AG09309 (cell line): ENCODE data around the gene TMEM163.

ENCODE experiments used
- DNase-seq: peaks from one replicate; pipeline ENCODE4 v3.0.0-alpha.2; 2010; ENCODE audit warnings: low read depth
- H3K4me3 ChIP-seq: 2 replicates; pipeline ENCODE4 v1.5.1; 2011; ENCODE audit warnings: mild to moderate bottlenecking, low read depth, low read length, moderate library complexity; ENCODE audit not compliant: control insufficient read depth
- TF ChIP-seq, protein P1 (sequence below): IDR thresholded peaks from 2 replicates; pipeline ENCODE4 v1.5.1; 2011; ENCODE audit warnings: mild to moderate bottlenecking, low read depth, low read length, inconsistent platforms; ENCODE audit not compliant: insufficient read depth, control insufficient read depth; ENCODE audit errors: missing control alignments

Gene TMEM163

DNA sequence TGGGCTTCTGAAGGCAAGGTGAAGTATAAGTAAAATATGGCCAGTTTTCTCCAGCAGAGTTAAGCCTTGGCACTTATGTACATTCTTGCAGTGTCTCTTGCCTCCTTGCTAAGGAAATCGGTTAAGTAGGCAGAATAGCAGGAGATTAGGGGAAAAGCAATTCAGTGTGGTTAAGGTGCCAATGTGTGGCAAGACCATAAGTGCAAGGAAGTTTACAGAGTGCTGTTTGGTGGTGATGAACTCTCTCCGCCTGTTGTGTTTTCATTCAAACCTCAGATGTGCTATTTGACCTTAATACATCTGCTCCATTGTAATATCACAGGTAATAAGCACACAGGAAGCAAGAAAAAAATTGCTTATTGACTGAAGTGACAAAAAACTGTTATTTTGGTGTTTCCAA, 308.8 kb downstream of the TMEM163 start:
- no peak overlapping the region for H3K4me3 ChIP-seq
- TF ChIP-seq, protein P1, sequence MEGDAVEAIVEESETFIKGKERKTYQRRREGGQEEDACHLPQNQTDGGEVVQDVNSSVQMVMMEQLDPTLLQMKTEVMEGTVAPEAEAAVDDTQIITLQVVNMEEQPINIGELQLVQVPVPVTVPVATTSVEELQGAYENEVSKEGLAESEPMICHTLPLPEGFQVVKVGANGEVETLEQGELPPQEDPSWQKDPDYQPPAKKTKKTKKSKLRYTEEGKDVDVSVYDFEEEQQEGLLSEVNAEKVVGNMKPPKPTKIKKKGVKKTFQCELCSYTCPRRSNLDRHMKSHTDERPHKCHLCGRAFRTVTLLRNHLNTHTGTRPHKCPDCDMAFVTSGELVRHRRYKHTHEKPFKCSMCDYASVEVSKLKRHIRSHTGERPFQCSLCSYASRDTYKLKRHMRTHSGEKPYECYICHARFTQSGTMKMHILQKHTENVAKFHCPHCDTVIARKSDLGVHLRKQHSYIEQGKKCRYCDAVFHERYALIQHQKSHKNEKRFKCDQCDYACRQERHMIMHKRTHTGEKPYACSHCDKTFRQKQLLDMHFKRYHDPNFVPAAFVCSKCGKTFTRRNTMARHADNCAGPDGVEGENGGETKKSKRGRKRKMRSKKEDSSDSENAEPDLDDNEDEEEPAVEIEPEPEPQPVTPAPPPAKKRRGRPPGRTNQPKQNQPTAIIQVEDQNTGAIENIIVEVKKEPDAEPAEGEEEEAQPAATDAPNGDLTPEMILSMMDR: no peak
- no peak for DNase-seq

- no peak overlapping the region for H3K4me3 ChIP-seq
- DNase-seq: no peak
Measured at GRCh38 chr2:134408791-134409190, 310.0 kb downstream of the TMEM163 start.

GRCh38 chr2:134408386-134408785, 310.4 kb downstream of the TMEM163 start:
- DNase-seq: no peak
- TF ChIP-seq, protein P1: no peak
- no peak overlapping the region for H3K4me3 ChIP-seq

More at GRCh38 chr2:134408791-134409190, 310.0 kb downstream of the TMEM163 start:
- TF ChIP-seq, protein P1: no peak

GRCh38 chr2:134407154-134407890, 311.5 kb downstream of the TMEM163 start:
- no peak overlapping the region for H3K4me3 ChIP-seq
- no peak for DNase-seq

GRCh38 chr2:134406736-134407135, 312.1 kb downstream of the TMEM163 start:
- no peak overlapping the region for H3K4me3 ChIP-seq
- DNase-seq: no peak
- TF ChIP-seq, protein P1: no peak

More at GRCh38 chr2:134407154-134407890, 311.5 kb downstream of the TMEM163 start:
- TF ChIP-seq, protein P1: no peak

GRCh38 chr2:134406311-134406710, 312.5 kb downstream of the TMEM163 start:
- no peak for DNase-seq
- TF ChIP-seq, protein P1: no peak

More at GRCh38 chr2:134406311-134406710, 312.5 kb downstream of the TMEM163 start:
- H3K4me3 ChIP-seq: no peak overlapping the region
